Sigmoid colon (tissue), 4 donors: ENCODE measurements around the gene NTM.

Source experiments
- EP300 ChIP-seq, 4 donors: sonication (generic); formaldehyde crosslinking; IDR thresholded peaks; one replicate each; pipeline ENCODE4 v1.6.1; 2017; ENCODE audit warnings: antibody characterized with exemption in 4 of 4
- POLR2A ChIP-seq, 2 donors: fragments of 450-650 bp; IDR thresholded peaks; one replicate each; pipeline ENCODE4 v1.6.1; 2016; ENCODE audit warnings: antibody characterized with exemption in 2 of 2, mild to moderate bottlenecking in 2 of 2, moderate library complexity in 2 of 2
- POLR2AphosphoS5 ChIP-seq, 4 donors: sonication (generic); formaldehyde crosslinking; IDR thresholded peaks; one replicate each; pipeline ENCODE4 v1.6.1; 2017; ENCODE audit warnings: antibody characterized with exemption in 4 of 4
- TF ChIP-seq, protein P1 (sequence below), 4 experiments: fragments of 450-650 bp in 3 of 4; fragments of 200-600 bp in 1 of 4; IDR thresholded peaks; one replicate each; pipeline ENCODE4 v1.5.1; 2016 to 2019; ENCODE audit warnings: antibody characterized with exemption in 4 of 4, mild to moderate bottlenecking in 3 of 4, moderate library complexity in 2 of 4

DNA sequence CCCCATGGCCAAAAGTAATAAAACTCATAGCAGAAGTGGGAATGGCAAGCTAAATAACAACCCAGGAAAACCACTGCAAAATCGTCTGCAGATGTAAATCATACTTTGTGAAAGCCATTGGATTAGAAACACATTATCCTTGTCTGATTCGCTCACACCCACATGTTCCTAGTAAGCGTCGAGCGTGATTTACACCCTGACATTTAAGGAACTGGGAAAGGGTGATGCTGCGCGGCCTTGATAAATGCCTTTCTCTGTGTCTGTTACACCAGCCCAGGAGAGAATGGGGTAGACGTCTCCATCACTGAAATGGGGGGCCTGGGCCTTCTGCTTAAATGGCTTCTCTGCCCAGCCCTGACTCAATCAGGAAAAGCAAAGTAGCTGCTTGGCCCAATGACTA is 162.7 kb downstream of the NTM start:
- TF ChIP-seq POLR2AphosphoS5 (IDR thresholded peaks at IDR 0.05) (no peak), POLR2A (IDR thresholded peaks at IDR 0.05) (no peak), EP300 (IDR thresholded peaks at IDR 0.05) (no peak)
- TF ChIP-seq, protein P1, sequence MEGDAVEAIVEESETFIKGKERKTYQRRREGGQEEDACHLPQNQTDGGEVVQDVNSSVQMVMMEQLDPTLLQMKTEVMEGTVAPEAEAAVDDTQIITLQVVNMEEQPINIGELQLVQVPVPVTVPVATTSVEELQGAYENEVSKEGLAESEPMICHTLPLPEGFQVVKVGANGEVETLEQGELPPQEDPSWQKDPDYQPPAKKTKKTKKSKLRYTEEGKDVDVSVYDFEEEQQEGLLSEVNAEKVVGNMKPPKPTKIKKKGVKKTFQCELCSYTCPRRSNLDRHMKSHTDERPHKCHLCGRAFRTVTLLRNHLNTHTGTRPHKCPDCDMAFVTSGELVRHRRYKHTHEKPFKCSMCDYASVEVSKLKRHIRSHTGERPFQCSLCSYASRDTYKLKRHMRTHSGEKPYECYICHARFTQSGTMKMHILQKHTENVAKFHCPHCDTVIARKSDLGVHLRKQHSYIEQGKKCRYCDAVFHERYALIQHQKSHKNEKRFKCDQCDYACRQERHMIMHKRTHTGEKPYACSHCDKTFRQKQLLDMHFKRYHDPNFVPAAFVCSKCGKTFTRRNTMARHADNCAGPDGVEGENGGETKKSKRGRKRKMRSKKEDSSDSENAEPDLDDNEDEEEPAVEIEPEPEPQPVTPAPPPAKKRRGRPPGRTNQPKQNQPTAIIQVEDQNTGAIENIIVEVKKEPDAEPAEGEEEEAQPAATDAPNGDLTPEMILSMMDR (IDR thresholded peaks at IDR 0.05): no peak
